Activated CD4-positive, alpha-beta T cell treated with anti-CD3 and anti-CD28 coated beads, Interleukin-10, Interleukin-2, amounts not matched to agents 100 ng/mL and 50 ng/mL, durations not matched to agents 16 hours and 8 hours (primary cell): Measurements from ENCODE around the gene PMVK.

ENCODE experiments used
- DNase-seq: peaks from one replicate; pipeline ENCODE4 v3.0.0-alpha.2; 2020

PMVK gene

DNA sequence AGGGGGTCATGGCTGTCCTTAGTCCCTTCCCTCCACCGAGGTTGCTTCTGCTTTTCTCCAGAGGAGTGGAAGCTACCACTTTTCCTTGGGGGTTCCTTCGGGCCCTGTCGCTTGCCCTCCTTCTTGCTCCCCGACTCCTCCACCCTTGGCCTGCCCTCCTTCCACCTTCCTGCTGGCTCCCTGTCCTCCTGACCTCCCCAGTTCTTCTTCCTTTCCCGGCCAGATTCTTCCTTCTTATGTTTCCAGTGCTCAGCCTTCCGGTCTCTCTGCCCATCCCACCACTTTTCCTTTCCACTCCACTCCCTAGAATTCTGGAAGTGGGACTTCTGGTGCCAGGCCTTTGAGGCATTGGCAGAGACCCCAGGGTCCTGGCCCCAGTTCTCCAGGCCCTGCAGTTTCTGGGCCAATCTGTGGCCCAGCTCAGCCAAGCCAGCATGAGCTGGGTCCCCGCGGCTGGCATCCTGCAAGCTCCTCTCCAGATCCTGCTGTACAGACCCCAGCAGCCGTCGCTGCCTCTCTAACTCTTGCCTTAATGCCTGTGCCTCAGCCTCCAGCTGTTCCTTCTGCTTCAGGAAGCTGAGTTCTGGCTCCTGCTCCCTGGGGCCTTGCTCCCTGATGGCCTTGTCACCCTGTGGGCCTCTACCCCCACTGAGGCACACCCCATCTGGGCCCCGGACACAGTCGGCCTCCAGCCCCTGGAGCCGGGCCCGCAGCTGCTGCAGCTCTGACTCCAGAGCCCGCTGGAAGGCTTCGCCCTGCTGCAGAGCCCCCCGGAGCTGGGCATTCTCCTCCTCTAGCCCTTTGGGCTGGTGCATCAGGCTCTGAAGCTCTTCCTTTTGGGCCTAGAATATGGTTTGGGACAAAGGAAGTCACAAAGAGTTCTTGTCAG, 9.7 kb upstream of the PMVK start:
- DNase-seq = no peak

DNA sequence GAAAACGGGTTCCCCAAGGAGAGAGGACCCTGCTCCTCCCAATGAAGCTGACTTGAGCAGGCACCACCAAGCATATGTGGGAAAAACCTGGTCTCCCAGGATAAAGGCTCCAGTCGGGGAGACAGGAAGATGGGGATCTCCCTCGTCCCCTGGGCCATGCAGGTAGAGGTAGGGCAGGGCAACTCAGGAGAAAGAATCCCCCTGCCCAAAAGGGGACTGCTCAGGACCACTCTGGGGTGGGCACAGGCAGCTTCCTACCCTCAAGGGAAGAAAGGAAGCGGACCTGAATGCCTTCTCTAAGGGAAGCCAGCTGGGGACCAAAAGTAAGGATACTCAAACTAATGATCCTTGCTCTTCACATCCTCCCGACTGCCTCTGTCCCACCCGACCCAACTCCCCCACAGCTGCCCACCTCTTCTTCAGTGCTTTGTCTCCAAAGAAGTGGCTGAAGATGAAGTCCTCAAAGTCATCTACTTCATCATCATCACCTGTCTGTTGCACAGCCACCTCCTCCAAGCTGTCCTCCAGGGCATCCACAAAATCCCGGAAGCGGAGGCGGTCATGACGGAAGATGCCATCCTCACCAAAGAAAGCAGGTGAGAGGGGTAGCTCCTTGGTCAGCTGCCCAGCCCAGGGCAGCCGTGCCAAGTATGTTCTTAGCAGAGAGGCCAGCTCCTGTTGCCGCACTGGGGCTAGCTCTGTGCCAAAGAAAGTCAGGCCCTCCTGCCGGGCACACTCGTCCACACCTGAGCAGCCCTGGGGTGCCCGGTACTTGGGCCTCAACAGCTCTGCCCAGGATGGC, 8.8 kb upstream of the PMVK start:
- no peak for DNase-seq

DNA sequence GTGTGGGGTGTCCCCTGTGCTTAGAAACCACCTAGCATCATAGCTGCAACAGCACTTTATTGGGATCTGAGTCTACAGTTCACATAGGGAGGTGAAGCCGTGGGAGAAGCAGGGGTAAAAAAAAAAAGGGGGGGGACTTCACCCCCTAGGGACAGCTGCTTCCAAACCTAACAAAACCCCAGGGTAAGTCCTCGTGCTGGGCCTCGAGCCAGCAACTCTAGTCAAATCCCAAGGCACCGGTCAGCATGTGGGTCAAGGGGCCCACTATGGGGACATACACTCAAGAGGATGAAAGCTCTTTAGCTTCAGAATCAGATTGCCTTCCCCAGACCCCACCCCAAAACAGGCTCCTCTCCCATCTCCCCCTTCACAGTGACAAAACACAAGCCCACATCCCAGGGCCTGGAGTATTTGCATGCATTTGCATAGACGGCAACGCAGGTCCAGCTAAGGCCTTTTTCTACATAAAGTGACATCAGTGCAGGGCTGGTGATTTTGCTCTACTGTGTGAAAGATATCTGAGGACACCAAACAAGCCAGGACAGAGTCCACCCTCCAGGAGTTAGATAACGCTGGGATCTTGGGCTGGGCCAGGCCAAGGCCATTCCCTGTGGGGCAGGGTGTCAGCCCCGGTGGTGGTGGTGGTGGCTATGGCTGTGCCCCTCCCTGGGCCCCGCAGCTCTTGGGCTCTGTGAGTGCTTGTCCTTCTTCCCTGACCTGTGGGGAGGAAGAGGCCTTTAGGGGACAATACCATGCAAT, 8.1 kb upstream of the PMVK start:
- DNase-seq = no peak

DNA sequence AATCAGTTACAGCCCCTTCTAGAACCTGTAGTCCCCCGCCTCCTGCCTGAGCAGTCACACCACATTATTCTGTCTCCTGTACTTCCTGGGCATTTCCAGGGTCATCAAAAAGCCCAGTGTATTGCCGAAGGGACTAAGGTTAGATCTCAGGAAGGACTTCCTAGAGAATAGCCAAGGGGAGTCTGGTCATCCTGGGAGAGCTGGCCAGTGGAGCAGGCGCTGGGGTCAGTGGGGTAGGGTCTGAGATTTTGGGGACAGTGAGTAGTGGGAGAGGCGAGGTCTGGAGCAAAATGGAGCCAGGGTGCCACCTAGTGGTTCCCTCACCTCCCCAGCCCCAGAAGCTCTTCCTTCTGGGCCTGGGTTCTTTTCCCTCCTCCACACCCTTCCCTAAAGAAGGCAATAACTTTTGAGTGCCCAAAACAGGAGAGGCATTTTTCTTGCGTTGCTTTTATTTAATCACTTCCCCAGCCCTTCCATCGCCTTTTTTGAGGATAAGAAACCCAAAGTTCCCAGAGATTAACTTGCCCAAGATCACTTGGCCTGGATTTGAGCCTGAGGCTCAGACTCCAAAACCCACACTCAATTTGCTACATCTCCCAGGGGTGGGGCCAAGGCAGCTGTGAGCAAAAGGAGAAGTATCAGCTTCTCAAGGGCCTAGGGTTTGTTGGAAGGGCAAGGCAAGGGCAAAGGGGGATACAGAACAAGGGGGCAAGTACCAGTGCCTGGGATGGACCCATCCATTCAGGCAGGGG, 7.3 kb upstream of the PMVK start:
- DNase-seq = peak; percentile 66

DNA sequence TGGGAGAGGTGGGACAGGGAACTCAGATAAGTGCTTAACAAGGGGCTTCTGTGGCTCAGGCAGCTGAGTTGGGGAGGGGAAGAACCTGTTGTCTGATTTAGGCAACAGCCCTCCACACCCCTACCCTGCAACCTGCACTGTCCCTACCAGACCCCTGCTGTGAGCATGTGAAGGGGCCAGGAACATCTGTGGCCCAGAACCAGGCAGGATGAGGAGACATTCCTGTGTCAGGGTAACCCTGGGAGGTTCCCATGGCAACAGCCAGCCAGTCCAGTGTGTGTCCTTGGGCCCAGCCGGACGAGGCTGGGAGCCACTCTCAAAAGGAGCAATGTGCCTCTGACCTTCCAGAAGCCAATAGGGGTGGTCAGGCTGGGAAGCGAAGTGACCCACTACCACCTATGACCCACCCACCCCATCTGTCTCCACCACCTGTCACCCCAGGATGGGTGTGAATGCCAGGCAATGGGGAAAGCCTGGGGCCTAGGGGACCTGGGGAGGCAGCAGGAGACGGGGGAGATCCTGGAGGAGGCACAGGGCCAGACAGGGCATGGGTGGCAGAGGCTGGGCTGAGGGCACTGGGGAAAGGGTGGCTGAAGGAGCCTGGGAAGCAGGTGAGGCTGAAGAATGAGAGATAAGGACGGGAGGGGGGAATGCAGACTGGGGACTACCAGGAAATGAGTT, 5.0 kb upstream of the PMVK start:
- DNase-seq = no peak

DNA sequence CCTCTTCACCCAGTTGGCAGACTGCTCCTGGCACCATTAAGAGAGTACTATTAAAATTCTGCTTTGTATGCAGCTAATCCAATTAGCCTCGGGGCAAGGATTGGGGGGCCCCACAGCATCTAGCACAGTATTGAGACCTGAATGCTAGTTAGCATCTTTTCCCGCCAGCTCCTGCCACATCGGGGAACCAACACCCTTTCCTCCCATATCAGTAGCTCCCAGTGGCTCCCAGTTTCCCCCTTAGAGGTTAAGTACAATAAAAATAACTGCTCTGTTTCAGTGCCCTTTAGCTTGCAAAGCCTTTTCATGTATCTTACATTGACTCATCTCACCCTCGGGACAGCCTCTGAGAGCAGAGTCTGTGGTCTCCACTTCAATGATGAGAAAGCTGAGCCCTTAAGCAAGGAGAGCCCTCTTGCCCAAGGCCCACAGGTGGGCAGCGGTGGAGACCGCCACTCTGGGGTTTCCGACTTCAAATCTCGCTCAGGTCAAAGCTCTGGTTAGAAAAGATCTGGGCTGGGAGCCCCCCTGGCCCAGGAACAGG, 4.2 kb upstream of the PMVK start:
- peak; percentile 78 for DNase-seq

DNA sequence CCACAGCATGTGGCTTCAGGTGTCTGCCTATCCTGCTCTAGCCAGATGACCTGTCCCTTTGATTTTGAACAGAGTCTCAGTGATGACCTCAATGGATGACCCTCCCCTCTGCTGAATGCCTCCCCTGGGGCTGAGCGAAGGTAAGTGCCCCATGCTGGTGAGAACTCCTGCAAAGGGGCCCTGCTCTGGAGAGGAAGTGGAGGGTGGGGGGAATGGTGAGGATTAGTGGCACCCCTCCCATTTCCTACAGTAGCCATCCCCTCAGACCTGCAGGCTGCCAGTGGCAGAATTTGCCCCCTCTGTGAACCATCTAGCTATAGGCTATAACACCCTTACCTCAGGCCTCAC, 3.7 kb upstream of the PMVK start:
- DNase-seq = no peak

DNA sequence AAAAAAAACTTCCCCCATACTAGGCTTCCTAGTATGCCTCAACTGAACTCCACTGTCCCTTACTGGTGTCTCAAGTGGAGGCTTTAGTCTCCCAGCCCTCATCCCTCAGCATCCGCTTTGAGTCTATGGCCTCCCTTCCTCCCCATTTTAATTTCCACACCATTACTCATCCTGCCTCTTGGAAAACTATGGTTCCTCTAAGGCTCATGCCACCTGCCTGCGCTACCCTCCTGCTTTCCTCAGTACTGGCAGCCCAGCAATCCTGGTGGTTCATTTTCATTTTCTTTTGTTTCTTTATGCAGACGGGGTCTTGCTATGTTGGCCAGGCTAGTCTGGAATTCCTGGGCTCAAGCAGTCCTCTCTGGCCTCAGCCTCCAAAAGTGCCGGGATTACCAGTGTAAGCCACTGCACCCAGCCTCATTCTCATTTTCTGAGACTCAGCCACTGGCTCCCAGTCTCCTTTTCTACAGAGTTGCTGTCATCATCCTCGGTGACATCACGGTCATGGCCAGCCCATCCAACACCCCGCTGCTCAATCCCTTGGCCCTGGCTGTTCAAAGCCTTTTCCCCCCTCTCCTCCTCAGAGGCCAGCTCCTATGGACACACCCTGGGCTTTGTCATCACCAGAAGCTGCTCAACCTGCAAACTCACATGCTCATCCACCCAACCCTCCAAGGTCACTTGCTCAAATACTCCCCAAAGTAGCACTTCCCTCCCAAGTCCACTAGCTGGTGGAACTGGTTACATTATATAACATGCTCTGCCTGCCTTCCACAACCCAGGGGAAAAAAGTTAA, 2.3 kb upstream of the PMVK start:
- no peak for DNase-seq

DNA sequence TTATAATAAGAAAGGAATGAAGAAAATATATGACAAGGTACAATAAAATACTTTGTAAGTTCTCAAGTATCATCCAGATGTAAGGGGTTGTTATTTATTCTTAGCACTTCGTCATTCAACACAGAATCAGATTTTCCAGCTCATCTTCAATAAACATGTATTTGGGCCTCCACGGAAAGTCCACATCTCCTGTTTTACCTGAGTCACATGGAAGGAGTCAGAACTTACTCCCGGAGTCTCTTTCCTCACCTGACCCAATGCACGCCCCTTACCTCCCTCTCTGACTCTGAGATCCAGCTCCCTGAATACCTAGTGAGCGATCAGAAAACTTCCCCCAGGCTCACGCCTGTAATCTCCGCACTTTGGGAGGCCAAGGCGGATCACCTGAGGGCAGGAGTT, 1.5 kb upstream of the PMVK start:
- no peak for DNase-seq

DNA sequence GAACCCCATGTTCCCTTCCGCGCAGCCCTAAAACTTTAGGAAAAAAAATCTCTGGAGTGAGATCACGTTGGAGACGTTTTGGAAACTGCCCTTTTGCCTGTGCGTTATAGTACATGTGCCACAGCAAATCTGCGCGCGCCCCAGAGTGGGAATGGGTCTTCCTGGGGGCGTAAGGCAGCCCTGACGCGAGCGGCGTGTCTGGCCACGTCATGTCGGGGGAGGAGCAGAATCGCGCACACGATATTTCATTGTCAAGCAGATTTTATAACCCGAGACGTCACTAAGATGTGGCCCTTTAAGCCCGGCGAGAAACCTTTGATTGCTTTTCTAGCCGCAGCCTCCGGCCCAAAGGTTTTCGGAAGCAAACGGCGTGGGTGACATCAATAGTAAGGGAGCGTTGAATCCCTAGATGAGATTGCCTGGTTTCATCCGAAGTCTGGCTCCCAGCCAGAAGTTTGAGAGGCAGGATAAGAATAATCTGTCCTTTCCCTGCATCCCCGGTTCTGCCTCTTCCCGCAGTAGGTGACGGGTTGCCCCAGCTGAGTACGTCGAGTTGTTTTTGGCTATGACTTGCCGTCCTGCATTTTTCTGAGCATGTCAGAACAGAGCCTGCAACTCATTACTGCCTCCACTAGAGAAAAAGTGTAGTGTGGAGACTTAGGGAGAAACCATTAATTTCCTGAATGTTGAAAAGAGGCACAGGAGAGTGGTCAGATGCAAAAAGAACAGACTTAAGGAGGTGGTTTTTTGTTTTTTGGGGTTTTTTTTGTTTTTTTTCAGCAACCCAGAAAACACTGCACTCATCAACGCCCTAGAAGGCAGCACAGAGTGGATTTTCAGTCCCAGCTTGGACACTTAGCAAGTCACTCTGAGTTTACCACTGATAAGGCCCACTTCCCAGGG, 817 bp upstream of the PMVK start:
- peak; percentile 93 for DNase-seq

DNA sequence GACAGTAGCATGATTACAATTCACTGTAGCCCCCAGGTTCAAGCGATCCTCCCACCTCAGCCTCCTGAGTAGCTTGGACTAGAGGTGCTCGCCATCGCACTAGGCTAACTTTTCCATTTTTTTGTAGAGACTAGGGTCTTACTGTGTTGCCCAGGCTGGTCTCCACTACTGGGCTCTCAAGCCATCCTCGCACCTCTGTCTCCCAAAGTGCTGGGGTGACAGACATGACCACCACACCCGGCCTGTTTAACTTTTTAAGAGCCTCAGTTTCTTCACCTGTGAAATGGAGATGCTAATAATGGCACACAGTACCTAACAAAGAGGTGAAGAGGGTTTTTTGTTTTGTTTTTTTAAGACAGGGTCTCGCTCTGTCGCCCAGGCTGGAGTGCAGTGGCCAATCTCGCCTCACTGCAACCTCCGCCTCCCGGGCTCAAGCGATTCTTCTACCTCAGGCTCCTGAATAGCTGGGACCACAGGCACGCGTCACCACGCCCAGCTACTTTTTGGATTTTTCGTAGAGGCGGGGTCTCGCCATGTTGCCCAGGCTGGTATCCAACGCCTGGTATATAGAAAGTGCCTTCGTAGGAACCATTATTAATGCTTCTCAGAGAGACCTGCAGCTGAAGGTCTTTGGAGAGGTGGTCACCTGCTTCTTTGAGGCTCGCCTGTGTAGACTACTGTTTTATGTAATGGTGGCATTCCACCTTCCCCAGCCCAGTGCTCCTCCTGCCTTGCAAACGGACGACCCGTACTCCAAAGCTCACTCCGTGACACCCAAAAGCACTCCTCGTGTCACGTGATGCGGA, 567 bp downstream of the PMVK start:
- peak; percentile 41 for DNase-seq

DNA sequence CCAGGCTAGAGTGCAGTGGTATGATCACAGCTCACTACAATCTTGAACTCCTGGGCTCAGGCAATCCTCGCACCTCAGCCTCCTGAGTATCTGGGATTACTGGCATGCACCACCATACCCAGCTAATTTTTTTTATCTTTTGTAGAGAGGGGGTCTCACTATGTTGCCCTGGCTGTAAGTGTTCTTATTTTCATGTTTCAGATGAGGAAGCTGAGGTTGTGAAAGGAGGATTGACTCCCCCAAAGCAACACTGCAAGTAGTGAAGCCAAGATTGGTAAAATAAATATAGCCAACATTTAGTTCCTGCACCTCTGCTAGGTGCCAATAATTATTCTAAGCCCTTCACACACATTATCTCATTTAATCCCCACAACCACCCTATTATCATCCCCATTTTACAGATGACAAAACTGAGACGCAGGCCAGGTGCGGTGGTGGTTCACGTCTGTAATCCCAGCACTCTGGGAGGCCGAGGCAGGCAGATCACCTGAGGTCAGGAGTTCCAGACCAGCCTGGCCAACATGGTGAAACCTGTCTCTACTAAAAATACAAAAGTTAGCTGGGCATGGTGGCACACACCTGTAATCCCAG, 2.1 kb downstream of the PMVK start:
- DNase-seq = no peak

DNA sequence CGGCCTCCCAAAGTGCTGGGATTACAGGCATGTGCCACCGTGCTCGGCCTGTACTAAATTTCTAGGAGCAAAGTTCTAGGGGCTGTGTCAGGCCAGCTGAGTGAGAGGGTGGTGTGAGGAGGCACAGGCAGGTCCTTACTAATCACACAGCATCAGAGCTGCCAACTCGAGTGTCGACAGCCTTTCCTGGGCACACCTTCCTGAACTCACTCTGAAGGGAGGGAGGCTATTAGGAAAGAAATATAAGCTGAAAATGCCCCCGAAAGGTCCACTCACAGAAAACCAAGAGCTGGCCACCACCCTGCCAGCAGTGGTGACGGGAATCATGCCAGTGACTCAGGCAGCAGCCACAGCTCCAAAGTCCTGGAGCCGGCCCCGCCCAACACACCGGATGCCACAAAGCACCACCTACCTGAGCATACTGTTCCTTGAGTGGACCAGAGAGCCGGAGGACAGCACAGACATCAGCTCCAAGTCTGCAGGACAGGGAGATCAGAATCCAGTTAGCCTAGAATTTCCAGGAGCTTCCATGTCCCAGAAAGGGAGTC, 4.5 kb downstream of the PMVK start:
- no peak for DNase-seq

DNA sequence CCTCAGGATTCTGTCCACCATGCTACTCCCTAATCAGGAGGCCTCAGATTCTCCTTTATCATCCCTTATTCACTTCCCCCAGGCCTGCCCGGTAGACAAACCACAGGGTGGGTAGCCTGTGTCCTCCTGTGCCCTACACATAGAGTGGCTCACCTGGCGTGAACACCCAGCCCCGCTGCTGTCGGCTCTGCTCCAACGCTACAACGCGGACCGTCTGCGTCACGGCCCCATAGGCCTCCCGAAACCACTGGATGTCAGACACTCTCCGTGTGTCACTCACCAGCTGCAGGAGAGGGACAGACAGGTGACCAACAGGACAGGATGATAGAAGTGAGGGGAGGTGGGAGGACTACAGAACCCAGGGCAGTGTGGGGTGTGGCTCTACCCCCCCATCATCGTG, 10.3 kb downstream of the PMVK start:
- no peak for DNase-seq

DNA sequence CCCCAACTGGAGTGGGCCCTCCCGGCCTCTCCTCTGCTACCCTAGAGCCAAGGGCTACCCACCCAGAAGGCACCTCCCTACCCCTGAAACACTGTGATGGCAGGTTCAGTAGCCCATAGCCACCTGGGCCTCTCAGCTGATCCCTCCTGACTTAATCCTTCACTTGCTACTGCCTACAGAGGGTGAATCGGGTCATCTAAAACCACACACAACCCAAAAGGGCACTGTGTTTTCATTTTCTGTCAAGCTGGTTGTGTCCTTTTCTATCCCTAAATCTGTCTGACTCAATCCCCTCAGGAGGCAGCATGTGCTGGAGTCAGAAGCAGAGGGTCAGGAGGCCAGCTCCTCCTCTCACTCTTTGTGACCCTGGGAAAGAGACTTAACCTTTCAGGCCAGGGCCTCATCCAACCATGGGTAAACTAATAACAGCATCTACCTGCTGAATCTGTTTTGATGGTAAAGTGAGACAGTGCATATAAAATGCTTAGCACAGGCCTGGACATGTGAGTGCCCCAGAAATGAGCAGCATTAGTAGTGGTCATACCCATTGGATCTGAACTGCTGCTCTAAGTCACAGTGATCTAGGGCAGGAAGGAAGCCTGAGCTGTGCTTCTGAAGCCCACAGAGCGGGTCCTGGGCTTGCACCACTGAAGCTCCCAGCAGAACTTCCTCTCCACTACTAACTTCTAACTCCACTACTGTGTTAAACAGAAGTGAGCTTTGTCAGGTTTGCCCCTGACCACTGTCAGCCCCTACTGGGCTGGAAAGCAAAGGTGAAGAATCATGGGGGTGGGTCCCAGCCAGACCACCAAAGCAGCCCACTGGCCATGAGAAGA, 11.0 kb downstream of the PMVK start:
- no peak for DNase-seq

DNA sequence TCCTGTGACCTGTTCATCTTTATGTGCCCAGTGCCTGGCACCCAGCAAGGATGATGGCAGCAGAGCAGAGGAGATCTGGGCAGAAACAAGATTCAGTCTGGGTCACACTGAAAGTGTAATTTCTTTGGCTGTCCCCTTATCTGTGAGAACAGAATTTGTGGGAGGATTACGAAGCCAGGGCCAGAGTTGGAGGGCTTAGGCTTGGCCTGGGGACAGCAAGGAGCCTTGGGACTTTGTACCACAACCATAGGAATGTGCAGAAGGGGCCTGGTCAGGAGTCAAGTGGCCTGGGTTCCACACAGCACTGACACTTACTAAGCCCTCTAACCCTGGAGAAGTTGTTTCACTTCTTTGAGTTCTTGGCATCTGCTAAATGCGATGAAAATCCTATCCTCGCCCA, 12.8 kb downstream of the PMVK start:
- no peak for DNase-seq

DNA sequence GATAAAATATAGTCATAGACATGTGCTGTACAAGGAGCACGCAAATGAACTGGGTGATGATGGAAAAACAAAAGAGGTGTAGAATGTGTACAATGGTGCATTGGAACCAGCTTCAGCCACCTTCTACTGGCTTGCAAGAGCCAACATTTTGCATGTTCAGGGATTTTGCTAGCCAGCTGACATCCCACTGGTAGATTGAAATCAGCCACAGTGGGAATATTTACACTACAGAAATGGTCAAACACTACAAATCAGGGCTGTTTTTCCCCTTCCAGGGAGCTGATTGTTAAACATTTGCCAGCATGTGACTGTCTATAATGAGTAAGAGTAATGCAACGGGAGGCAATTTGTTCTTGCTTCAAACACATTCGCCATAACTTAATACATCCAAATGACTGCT, 23.2 kb downstream of the PMVK start:
- DNase-seq = no peak
